ENCODE data around the gene C11orf54.
A peak's percentile ranks its signal among the peaks of the same experiment; 100 is the strongest.

Gene C11orf54

DNA sequence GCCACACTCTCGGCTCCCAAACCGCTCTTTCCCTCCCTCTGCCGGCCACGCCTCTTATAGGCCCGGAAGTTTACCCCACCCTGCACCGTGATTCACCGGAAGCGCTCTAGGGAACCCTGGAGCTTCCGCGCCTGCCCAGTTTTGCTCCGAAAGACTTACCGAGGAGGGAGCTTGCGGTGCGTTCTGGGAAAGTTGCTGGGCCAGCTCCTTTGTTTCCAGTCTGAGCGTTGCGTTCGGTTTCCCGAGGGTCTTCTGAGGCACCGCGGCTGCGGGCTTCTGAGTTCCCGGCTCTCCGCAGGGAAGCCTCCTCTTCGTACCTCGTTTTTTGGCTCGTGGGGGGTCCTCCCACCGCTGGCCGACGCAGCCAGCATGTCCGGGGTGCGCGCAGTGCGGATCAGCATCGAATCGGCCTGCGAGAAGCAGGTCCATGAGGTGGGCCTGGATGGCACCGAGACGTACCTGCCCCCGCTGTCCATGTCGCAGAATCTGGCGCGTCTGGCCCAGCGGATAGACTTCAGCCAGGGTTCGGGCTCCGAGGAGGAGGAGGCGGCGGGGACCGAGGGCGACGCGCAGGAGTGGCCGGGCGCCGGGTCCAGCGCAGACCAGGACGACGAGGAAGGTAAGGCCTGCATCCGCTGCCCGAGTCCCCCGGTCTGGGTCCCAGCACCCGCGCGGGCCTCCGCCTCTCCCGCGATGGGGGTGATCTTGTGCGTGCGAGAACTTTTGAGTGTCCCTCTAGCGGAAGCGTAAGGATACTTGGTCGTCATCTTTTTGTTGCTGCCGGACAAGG lies 42.9 kb downstream of the C11orf54 start, which contains the start of gene MED17:
Gene MED17 (plus strand): TSS at position 138 of the 790 bp plus-strand sequence. CDS start 232 bp downstream, at position 370.
- peak within 1 kb of the TSS; percentile 91 for H3K4me3 ChIP-seq (ENCODE audit: control insufficient read depth, low read depth, low read length)
- TF ChIP-seq CTCF (IDR thresholded peaks at IDR 0.05; ENCODE audit: control insufficient read depth, insufficient read depth, low read depth, low read length, missing control alignments) = peak; percentile 47

GRCh38 chr11:93784935-93785360 lies 43.5 kb downstream of the C11orf54 start:
- H3K4me3 ChIP-seq (ENCODE audit: control insufficient read depth, low read depth, low read length) = peak overlapping the region; percentile 91
- no peak for TF ChIP-seq CTCF (IDR thresholded peaks at IDR 0.05; ENCODE audit: control insufficient read depth, insufficient read depth, low read depth, low read length, missing control alignments)
- DNase-seq (ENCODE audit: low read depth) = no peak

More for the DNA sequence above, 42.9 kb downstream of the C11orf54 start, which contains the start of gene MED17:
- DNase-seq (ENCODE audit: low read depth) = peak; percentile 63

GRCh38 chr11:93791493-93791892 lies 50.0 kb downstream of the C11orf54 start:
- TF ChIP-seq CTCF (IDR thresholded peaks at IDR 0.05; ENCODE audit: control insufficient read depth, insufficient read depth, low read depth, low read length, missing control alignments) = no peak
- H3K4me3 ChIP-seq (ENCODE audit: control insufficient read depth, low read depth, low read length) = no peak overlapping the region
- DNase-seq (ENCODE audit: low read depth) = no peak

- no peak overlapping the region for H3K4me3 ChIP-seq (ENCODE audit: control insufficient read depth, low read depth, low read length)
- DNase-seq (ENCODE audit: low read depth) = no peak
- no peak for TF ChIP-seq CTCF (IDR thresholded peaks at IDR 0.05; ENCODE audit: control insufficient read depth, insufficient read depth, low read depth, low read length, missing control alignments)
These were observed 55.2 kb downstream of the C11orf54 start for GRCh38 chr11:93796441-93797231.

DNA sequence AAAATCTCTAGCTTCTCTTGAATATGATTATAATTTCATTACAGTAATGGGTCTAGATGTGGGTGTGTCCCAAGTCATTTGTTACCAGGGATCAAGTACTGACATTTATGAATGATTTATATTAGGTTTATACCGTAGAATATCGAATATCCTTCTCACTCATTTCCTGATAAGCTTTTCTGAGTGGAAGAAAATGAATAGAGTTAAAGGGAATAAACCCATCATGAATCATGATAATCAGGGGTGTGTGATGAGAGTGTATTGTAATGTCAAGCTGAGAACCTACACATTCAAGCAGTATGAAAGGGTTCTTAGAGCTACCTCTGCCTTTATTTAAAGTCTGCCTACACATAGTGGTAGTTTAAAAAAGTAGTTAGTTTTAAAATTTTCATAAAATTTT lies 59.9 kb downstream of the C11orf54 start:
- no peak overlapping the region for H3K4me3 ChIP-seq (ENCODE audit: control insufficient read depth, low read depth, low read length)
- DNase-seq (ENCODE audit: low read depth) = no peak
- no peak for TF ChIP-seq CTCF (IDR thresholded peaks at IDR 0.05; ENCODE audit: control insufficient read depth, insufficient read depth, low read depth, low read length, missing control alignments)

GRCh38 chr11:93804879-93805278 lies 63.4 kb downstream of the C11orf54 start:
- no peak overlapping the region for H3K4me3 ChIP-seq (ENCODE audit: control insufficient read depth, low read depth, low read length)
- DNase-seq (ENCODE audit: low read depth) = no peak
- no peak for TF ChIP-seq CTCF (IDR thresholded peaks at IDR 0.05; ENCODE audit: control insufficient read depth, insufficient read depth, low read depth, low read length, missing control alignments)

Data from AG09309 (cell line).